Transverse colon (tissue), 4 donors: ENCODE results near the gene HDAC4.

Source experiments
- CTCF ChIP-seq, 5 experiments: fragments of 200-600 bp in 3 of 5; fragments of 450-650 bp in 2 of 5; sonication (generic) in 3 of 5; IDR thresholded peaks; 1 replicate in 2 of 5; 2 replicates in 3 of 5; pipeline ENCODE4 v1.5.1; 2016 to 2017; ENCODE audit warnings: antibody characterized with exemption in 5 of 5, inconsistent platforms in 3 of 5, mild to moderate bottlenecking in 2 of 5, moderate library complexity in 1 of 5
- EP300 ChIP-seq: sonication (generic); formaldehyde crosslinking; IDR thresholded peaks from one replicate; pipeline ENCODE4 v1.6.1; 2017; ENCODE audit warnings: antibody characterized with exemption, low read depth
- POLR2A ChIP-seq: fragments of 450-650 bp; IDR thresholded peaks from one replicate; pipeline ENCODE4 v1.6.1; 2016; ENCODE audit warnings: antibody characterized with exemption, mild to moderate bottlenecking, moderate library complexity
- POLR2AphosphoS5 ChIP-seq, 3 donors: sonication (generic); formaldehyde crosslinking; IDR thresholded peaks; one replicate each; pipeline ENCODE4 v1.6.1; 2016; ENCODE audit warnings: antibody characterized with exemption in 3 of 3

GRCh38 chr2:239436669-239437335 is 36.0 kb upstream of the HDAC4 start:
- no peak for TF ChIP-seq CTCF (IDR thresholded peaks at IDR 0.05)
- no peak for TF ChIP-seq EP300
- TF ChIP-seq POLR2A: no peak
- TF ChIP-seq POLR2AphosphoS5 (IDR thresholded peaks at IDR 0.05): no peak
